Measurements from ENCODE around the gene CD36.

- TF ChIP-seq EZH2 (IDR thresholded peaks at IDR 0.05; ENCODE audit: borderline replicate concordance, low read depth, low read length, severe bottlenecking) (no peak), CTCF (IDR thresholded peaks at IDR 0.05; ENCODE audit: extremely low read depth in 1 of 2, insufficient read depth in 1 of 2, low read depth in 1 of 2, low read length in 2 of 2) (no peak), FOS (IDR thresholded peaks at IDR 0.05; ENCODE audit: borderline replicate concordance, insufficient read depth, low read length) (no peak), POLR2A (IDR thresholded peaks at IDR 0.05; ENCODE audit: low read depth, low read length) (no peak), MAX (IDR thresholded peaks at IDR 0.05; ENCODE audit: insufficient read depth, insufficient read length) (no peak), POLR2AphosphoS5 (IDR thresholded peaks at IDR 0.05; ENCODE audit: insufficient read depth, low read depth, low read length) (no peak), MYC (IDR thresholded peaks at IDR 0.05; ENCODE audit: low read depth, low read length) (no peak), GATA2 (IDR thresholded peaks at IDR 0.05; ENCODE audit: insufficient read depth, insufficient read length, low read depth, low read length) (no peak), JUN (IDR thresholded peaks at IDR 0.05; ENCODE audit: borderline replicate concordance, insufficient read depth, insufficient read length, low read depth) (no peak)
Measured at GRCh38 chr7:80619741-80620140, 18.7 kb upstream of the CD36 start.
